Chondrocyte (in vitro differentiated cells): ENCODE measurements around the gene TSFM. TPM values are rescaled to one million over a fixed set of nuclear protein-coding genes. Genes with fewer than 3 reads are reported as not detected.

Source experiments
- DNase-seq: peaks from one replicate; pipeline ENCODE4 v3.0.0; 2021; ENCODE audit warnings: mixed read lengths, low spot score
- H3K27ac Mint-ChIP-seq: one replicate; pipeline ENCODE4 v1.8.0; 2021; ENCODE audit warnings: mild to moderate bottlenecking, moderate library complexity, mixed read lengths; ENCODE audit not compliant: unreplicated experiment
- H3K27me3 Mint-ChIP-seq: 2 replicates; pipeline ENCODE4 v1.8.0; 2021; ENCODE audit warnings: low read depth, mixed read lengths
- H3K36me3 Mint-ChIP-seq: 2 replicates; pipeline ENCODE4 v1.8.0; 2021; ENCODE audit warnings: low read depth, mixed read lengths
- H3K4me1 Mint-ChIP-seq: 2 replicates; pipeline ENCODE4 v1.8.0; 2021; ENCODE audit warnings: low read depth, mild to moderate bottlenecking, mixed read lengths
- H3K4me3 Mint-ChIP-seq: one replicate; pipeline ENCODE4 v1.8.0; 2021; ENCODE audit warnings: mild to moderate bottlenecking, moderate library complexity, mixed read lengths; ENCODE audit not compliant: unreplicated experiment
- H3K9me3 Mint-ChIP-seq: 2 replicates; pipeline ENCODE4 v1.8.0; 2021; ENCODE audit warnings: low read depth, mixed read lengths
- CTCF ChIP-seq: fragments of 200-600 bp; sonication (generic); IDR thresholded peaks from 2 replicates; pipeline ENCODE4 v1.5.0; 2021; ENCODE audit warnings: antibody characterized with exemption, mild to moderate bottlenecking, moderate library complexity
- total RNA-seq: library from RNA; stranded (reverse); gene quantifications from 3 replicates; pipeline ENCODE4 v1.2.1, GENCODE V29; 2021

The TSFM gene
- total RNA-seq, 1 donor from 2014 or later = 19.9 TPM

- Mint-ChIP-seq H3K27ac (peak overlapping the region; percentile 92), H3K36me3 (no peaks in the 10 kb centered on the region), H3K4me3 (peak overlapping the region; percentile 21), H3K9me3 (no peaks in the 10 kb centered on the region), H3K27me3 (no peaks in the 10 kb centered on the region), H3K4me1 (peaks cover 97% of the 10 kb centered on the region)
- no peak for TF ChIP-seq CTCF
- DNase-seq = no peak
Measured at GRCh38 chr12:57836442-57837375, 54.1 kb downstream of the TSFM start.

- no peaks in the 10 kb centered on the region for H3K9me3 Mint-ChIP-seq
- H3K4me3 Mint-ChIP-seq = peak overlapping the region; percentile 24
- H3K27me3 Mint-ChIP-seq = no peaks in the 10 kb centered on the region
- H3K36me3 Mint-ChIP-seq = no peaks in the 10 kb centered on the region
- H3K27ac Mint-ChIP-seq = peak overlapping the region; percentile 87
- no peak for TF ChIP-seq CTCF
- no peak for DNase-seq
- H3K4me1 Mint-ChIP-seq = peaks cover 99% of the 10 kb centered on the region
Measured at GRCh38 chr12:57837864-57838562, 55.4 kb downstream of the TSFM start.

GRCh38 chr12:57838594-57839302 is 56.2 kb downstream of the TSFM start:
- H3K4me1 Mint-ChIP-seq = peaks cover 99% of the 10 kb centered on the region
- H3K9me3 Mint-ChIP-seq = no peaks in the 10 kb centered on the region
- peak overlapping the region; percentile 87 for H3K27ac Mint-ChIP-seq
- no peaks in the 10 kb centered on the region for H3K27me3 Mint-ChIP-seq
- H3K36me3 Mint-ChIP-seq = no peaks in the 10 kb centered on the region
- no peak overlapping the region for H3K4me3 Mint-ChIP-seq
- no peak for TF ChIP-seq CTCF
- no peak for DNase-seq

GRCh38 chr12:57839996-57840395 is 57.4 kb downstream of the TSFM start:
- DNase-seq = no peak
- H3K4me1 Mint-ChIP-seq = peaks cover 95% of the 10 kb centered on the region
- H3K9me3 Mint-ChIP-seq = no peaks in the 10 kb centered on the region
- no peak for TF ChIP-seq CTCF
- H3K36me3 Mint-ChIP-seq = no peaks in the 10 kb centered on the region
- H3K27me3 Mint-ChIP-seq = no peaks in the 10 kb centered on the region
- H3K4me3 Mint-ChIP-seq = no peak overlapping the region
- peak overlapping the region; percentile 8 for H3K27ac Mint-ChIP-seq

- Mint-ChIP-seq H3K4me1 (peaks cover 87% of the 10 kb centered on the region), H3K36me3 (no peaks in the 10 kb centered on the region), H3K27me3 (no peaks in the 10 kb centered on the region), H3K4me3 (no peak overlapping the region), H3K27ac (peak overlapping the region; percentile 34), H3K9me3 (no peaks in the 10 kb centered on the region)
- DNase-seq = no peak
- TF ChIP-seq CTCF = no peak
Measured at GRCh38 chr12:57840726-57841125, 58.1 kb downstream of the TSFM start.
